Progenitor cell of endocrine pancreas (in vitro differentiated cells): ENCODE measurements around the gene KLLN. TPM values are rescaled to one million over a fixed set of nuclear protein-coding genes. Genes with fewer than 3 reads are reported as not detected.

ENCODE experiments used
- DNase-seq: peaks from one replicate; pipeline ENCODE4 v3.0.0; 2021; ENCODE audit warnings: low spot score; ENCODE audit not compliant: unreplicated experiment
- H3K27ac Mint-ChIP-seq: 2 replicates; pipeline ENCODE4 v1.8.0; 2021; ENCODE audit warnings: mild to moderate bottlenecking, moderate library complexity, mixed read lengths
- H3K27me3 Mint-ChIP-seq: 2 replicates; pipeline ENCODE4 v1.8.0; 2021; ENCODE audit warnings: mixed read lengths
- H3K36me3 Mint-ChIP-seq: 2 replicates; pipeline ENCODE4 v1.8.0; 2022; ENCODE audit warnings: mixed read lengths; ENCODE audit not compliant: insufficient read depth
- H3K4me1 Mint-ChIP-seq: 2 replicates; pipeline ENCODE4 v1.8.0; 2021; ENCODE audit warnings: low read depth, mixed read lengths
- H3K4me3 Mint-ChIP-seq: 2 replicates; pipeline ENCODE4 v1.8.0; 2021; ENCODE audit warnings: low read depth, mild to moderate bottlenecking, moderate library complexity, mixed read lengths
- H3K9me3 Mint-ChIP-seq: 2 replicates; pipeline ENCODE4 v1.8.0; 2021; ENCODE audit warnings: low read depth, mixed read lengths
- CTCF ChIP-seq: fragments of 200-600 bp; sonication (generic); IDR thresholded peaks from one replicate; pipeline ENCODE4 v1.5.0; 2021; ENCODE audit warnings: antibody characterized with exemption, mild to moderate bottlenecking; ENCODE audit not compliant: unreplicated experiment
- total RNA-seq: library from RNA; stranded (reverse); gene quantifications from 2 replicates; pipeline ENCODE4 v1.2.1, GENCODE V29; 2021

The KLLN gene
- total RNA-seq, 1 donor from 2014 or later, result 0.53 TPM

GRCh38 chr10:87816898-87817608 lies 46.3 kb downstream of the KLLN start:
- H3K27me3 Mint-ChIP-seq, result no peaks in the 10 kb centered on the region
- peak overlapping the region; percentile 85 for H3K4me3 Mint-ChIP-seq
- peaks cover 18% of the 10 kb centered on the region for H3K4me1 Mint-ChIP-seq
- H3K27ac Mint-ChIP-seq, result peak overlapping the region; percentile 99
- no peaks in the 10 kb centered on the region for H3K9me3 Mint-ChIP-seq
- no peak for DNase-seq
- no peak for TF ChIP-seq CTCF
- peaks cover 5% of the 10 kb centered on the region for H3K36me3 Mint-ChIP-seq

- peaks cover 18% of the 10 kb centered on the region for H3K4me1 Mint-ChIP-seq
- TF ChIP-seq CTCF, result peak; percentile 39
- H3K9me3 Mint-ChIP-seq, result no peaks in the 10 kb centered on the region
- H3K4me3 Mint-ChIP-seq, result peak overlapping the region; percentile 85
- peaks cover 12% of the 10 kb centered on the region for H3K36me3 Mint-ChIP-seq
- no peaks in the 10 kb centered on the region for H3K27me3 Mint-ChIP-seq
- H3K27ac Mint-ChIP-seq, result peak overlapping the region; percentile 99
- no peak for DNase-seq
Observed at GRCh38 chr10:87816163-87816897, 47.0 kb downstream of the KLLN start.

Other genes with a start within 250 kb of the KLLN start
- 7.3 and 7.5 TPM in 2 replicates for gene PAPSS2, start 203.7 kb downstream of the KLLN start, total RNA-seq
- gene ATAD1, start 45.3 kb downstream of the KLLN start, total RNA-seq, result 45.8 and 52.1 TPM in 2 replicates
- 66.7 and 71.0 TPM in 2 replicates for gene PTEN, start 92 bp upstream of the KLLN start, total RNA-seq